Stimulated activated memory B cell treated with anti-CD40 and anti-IgM and Interleukin-4, amounts not matched to agents 10 μg/mL and 1 μg/mL and 100 μg/mL, for 72 hours (primary cell): Measurements from ENCODE around the gene TMEFF2.
A peak's percentile ranks its signal among the peaks of the same experiment; 100 is the strongest.

Experiments used
- ATAC-seq: fragments of 150-1000 bp; cut with Tn5 transposase; 2 replicates; pipeline ENCODE4 v1.10.0; 2021
- H3K27ac Mint-ChIP-seq: one replicate; pipeline ENCODE4 v1.8.0; 2022; ENCODE audit warnings: mild to moderate bottlenecking, mixed read lengths
- H3K27me3 Mint-ChIP-seq: one replicate; pipeline ENCODE4 v1.8.0; 2022; ENCODE audit warnings: mixed read lengths
- H3K36me3 Mint-ChIP-seq: one replicate; pipeline ENCODE4 v1.8.0; 2022; ENCODE audit warnings: mixed read lengths
- H3K4me1 Mint-ChIP-seq: one replicate; pipeline ENCODE4 v1.8.0; 2022; ENCODE audit warnings: mixed read lengths
- H3K4me3 Mint-ChIP-seq: one replicate; pipeline ENCODE4 v1.8.0; 2022; ENCODE audit warnings: mild to moderate bottlenecking, moderate library complexity, mixed read lengths
- H3K9me3 Mint-ChIP-seq: one replicate; pipeline ENCODE4 v1.8.0; 2022; ENCODE audit warnings: mixed read lengths

The TMEFF2 gene

GRCh38 chr2:192042126-192042525 lies 152.6 kb downstream of the TMEFF2 start:
- H3K27ac Mint-ChIP-seq = no peak overlapping the region
- no peak overlapping the region for H3K4me3 Mint-ChIP-seq
- H3K9me3 Mint-ChIP-seq = no peaks in the 10 kb centered on the region
- H3K36me3 Mint-ChIP-seq = no peaks in the 10 kb centered on the region
- no peaks in the 10 kb centered on the region for H3K4me1 Mint-ChIP-seq
- ATAC-seq = no peak
- H3K27me3 Mint-ChIP-seq = no peaks in the 10 kb centered on the region

GRCh38 chr2:192038110-192038509 lies 156.6 kb downstream of the TMEFF2 start:
- H3K27me3 Mint-ChIP-seq = no peaks in the 10 kb centered on the region
- H3K4me1 Mint-ChIP-seq = no peaks in the 10 kb centered on the region

GRCh38 chr2:192035731-192036442 lies 158.8 kb downstream of the TMEFF2 start:
- no peak overlapping the region for H3K4me3 Mint-ChIP-seq
- no peak for ATAC-seq
- no peaks in the 10 kb centered on the region for H3K27me3 Mint-ChIP-seq
- H3K9me3 Mint-ChIP-seq = no peaks in the 10 kb centered on the region
- H3K27ac Mint-ChIP-seq = no peak overlapping the region
- H3K4me1 Mint-ChIP-seq = no peaks in the 10 kb centered on the region
- H3K36me3 Mint-ChIP-seq = no peaks in the 10 kb centered on the region

More at GRCh38 chr2:192038110-192038509, 156.6 kb downstream of the TMEFF2 start:
- Mint-ChIP-seq H3K36me3 (no peaks in the 10 kb centered on the region), H3K27ac (no peak overlapping the region), H3K4me3 (no peak overlapping the region), H3K9me3 (no peaks in the 10 kb centered on the region)
- no peak for ATAC-seq

- Mint-ChIP-seq H3K4me1 (no peaks in the 10 kb centered on the region), H3K9me3 (no peaks in the 10 kb centered on the region), H3K27ac (no peak overlapping the region), H3K36me3 (no peaks in the 10 kb centered on the region), H3K4me3 (no peak overlapping the region), H3K27me3 (no peaks in the 10 kb centered on the region)
- no peak for ATAC-seq
Observed at GRCh38 chr2:192030856-192031255, 163.9 kb downstream of the TMEFF2 start.

DNA sequence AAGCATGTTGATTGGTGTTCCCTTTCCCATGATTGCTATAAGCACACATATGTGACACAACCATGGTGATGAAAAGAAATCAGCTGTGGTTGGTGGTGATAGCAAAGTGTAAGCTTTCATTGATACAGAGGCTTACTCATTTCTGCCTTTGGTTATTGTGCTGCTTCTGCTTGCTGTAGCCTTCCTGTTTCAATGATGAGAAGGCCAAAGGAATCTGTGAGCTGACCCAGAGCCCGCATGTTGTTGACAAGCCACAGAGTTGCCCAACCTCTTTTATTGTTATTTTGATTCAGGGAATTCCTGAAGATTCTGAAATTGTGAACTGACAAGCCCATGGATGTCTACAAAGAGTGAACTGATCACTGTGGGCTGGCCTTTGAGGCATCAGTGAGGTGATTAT lies 164.4 kb downstream of the TMEFF2 start:
- no peaks in the 10 kb centered on the region for H3K4me1 Mint-ChIP-seq
- H3K4me3 Mint-ChIP-seq = no peak overlapping the region
- no peak for ATAC-seq
- H3K36me3 Mint-ChIP-seq = no peaks in the 10 kb centered on the region
- no peaks in the 10 kb centered on the region for H3K9me3 Mint-ChIP-seq
- H3K27ac Mint-ChIP-seq = no peak overlapping the region
- H3K27me3 Mint-ChIP-seq = no peaks in the 10 kb centered on the region

GRCh38 chr2:192029089-192029488 lies 165.6 kb downstream of the TMEFF2 start:
- ATAC-seq = no peak
- Mint-ChIP-seq H3K27ac (no peak overlapping the region), H3K4me3 (no peak overlapping the region), H3K36me3 (no peaks in the 10 kb centered on the region), H3K27me3 (no peaks in the 10 kb centered on the region), H3K9me3 (no peaks in the 10 kb centered on the region), H3K4me1 (no peaks in the 10 kb centered on the region)

GRCh38 chr2:192026825-192027120 lies 168.0 kb downstream of the TMEFF2 start:
- ATAC-seq = no peak
- no peak overlapping the region for H3K4me3 Mint-ChIP-seq
- H3K9me3 Mint-ChIP-seq = no peaks in the 10 kb centered on the region
- no peaks in the 10 kb centered on the region for H3K36me3 Mint-ChIP-seq
- no peak overlapping the region for H3K27ac Mint-ChIP-seq
- H3K4me1 Mint-ChIP-seq = no peaks in the 10 kb centered on the region
- H3K27me3 Mint-ChIP-seq = no peaks in the 10 kb centered on the region

GRCh38 chr2:192026059-192026824 lies 168.5 kb downstream of the TMEFF2 start:
- Mint-ChIP-seq H3K9me3 (no peaks in the 10 kb centered on the region), H3K4me1 (no peaks in the 10 kb centered on the region), H3K27ac (no peak overlapping the region), H3K36me3 (no peaks in the 10 kb centered on the region), H3K27me3 (no peaks in the 10 kb centered on the region), H3K4me3 (no peak overlapping the region)
- no peak for ATAC-seq

DNA sequence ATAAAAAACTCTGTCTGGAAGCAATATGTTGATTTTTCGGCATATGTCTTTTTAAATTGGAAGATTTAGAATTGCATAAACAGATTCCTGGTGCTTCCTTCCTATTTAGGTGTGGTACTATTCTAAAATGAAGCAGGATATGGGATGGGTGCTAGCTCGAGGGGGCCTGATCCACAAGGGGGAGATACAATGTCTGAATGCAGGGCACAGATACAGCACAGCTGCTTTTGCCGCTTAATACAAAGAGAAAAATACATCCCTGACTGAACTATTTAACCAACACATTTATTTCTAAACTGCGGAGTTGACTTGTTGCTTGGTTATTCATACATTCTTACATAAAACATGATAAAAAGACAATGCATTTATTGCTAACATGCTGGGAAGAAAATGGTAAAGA lies 169.1 kb downstream of the TMEFF2 start:
- Mint-ChIP-seq H3K4me1 (no peaks in the 10 kb centered on the region), H3K36me3 (no peaks in the 10 kb centered on the region), H3K9me3 (no peaks in the 10 kb centered on the region), H3K27ac (no peak overlapping the region), H3K4me3 (no peak overlapping the region), H3K27me3 (no peaks in the 10 kb centered on the region)
- no peak for ATAC-seq

- Mint-ChIP-seq H3K36me3 (no peaks in the 10 kb centered on the region), H3K9me3 (no peaks in the 10 kb centered on the region), H3K4me1 (no peaks in the 10 kb centered on the region), H3K4me3 (no peak overlapping the region), H3K27ac (no peak overlapping the region), H3K27me3 (no peaks in the 10 kb centered on the region)
- no peak for ATAC-seq
Observed at GRCh38 chr2:192023006-192023405, 171.7 kb downstream of the TMEFF2 start.

DNA sequence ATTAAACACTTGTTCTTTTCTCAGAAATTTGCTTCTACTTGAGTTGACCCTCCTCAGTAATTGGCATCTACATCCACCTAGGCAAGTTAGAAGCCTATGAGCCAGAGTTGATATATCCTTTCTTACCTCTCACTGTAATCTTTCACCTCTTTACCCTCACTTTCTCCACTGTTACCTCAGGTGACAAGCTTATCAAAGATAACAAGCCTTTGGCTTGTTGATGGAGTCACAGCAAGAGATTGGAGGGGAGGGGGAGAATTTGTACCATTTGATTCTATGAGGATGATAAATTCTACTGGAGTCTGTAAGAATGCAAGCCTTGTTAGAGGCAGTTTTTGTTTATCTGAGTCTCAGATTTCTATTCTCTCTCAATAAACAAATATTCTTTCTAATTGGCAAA lies 176.9 kb downstream of the TMEFF2 start:
- no peak overlapping the region for H3K4me3 Mint-ChIP-seq
- no peaks in the 10 kb centered on the region for H3K27me3 Mint-ChIP-seq
- H3K9me3 Mint-ChIP-seq = no peaks in the 10 kb centered on the region
- H3K36me3 Mint-ChIP-seq = no peaks in the 10 kb centered on the region
- no peak for ATAC-seq
- no peaks in the 10 kb centered on the region for H3K4me1 Mint-ChIP-seq
- no peak overlapping the region for H3K27ac Mint-ChIP-seq

DNA sequence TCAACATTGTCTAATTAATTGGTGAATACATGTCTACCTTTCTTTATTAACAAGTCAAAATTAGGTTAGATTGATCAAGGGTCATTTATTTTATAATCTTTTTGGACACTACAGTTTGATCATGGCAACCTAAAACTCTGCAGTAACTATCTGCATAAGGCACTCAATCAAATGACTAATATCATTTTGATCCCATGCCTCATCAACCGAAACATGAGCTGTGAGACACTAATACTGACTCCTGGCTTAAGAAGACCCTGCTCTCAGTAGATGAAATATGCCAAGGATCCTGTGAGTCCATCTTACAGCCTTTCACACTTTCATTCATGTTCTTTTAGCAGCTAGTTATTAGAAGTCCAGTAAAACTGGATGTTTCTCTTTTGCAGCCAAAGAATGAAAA lies 178.5 kb downstream of the TMEFF2 start:
- Mint-ChIP-seq H3K4me1 (no peaks in the 10 kb centered on the region), H3K9me3 (no peaks in the 10 kb centered on the region), H3K36me3 (no peaks in the 10 kb centered on the region), H3K4me3 (no peak overlapping the region), H3K27ac (no peak overlapping the region), H3K27me3 (no peaks in the 10 kb centered on the region)
- ATAC-seq = no peak

DNA sequence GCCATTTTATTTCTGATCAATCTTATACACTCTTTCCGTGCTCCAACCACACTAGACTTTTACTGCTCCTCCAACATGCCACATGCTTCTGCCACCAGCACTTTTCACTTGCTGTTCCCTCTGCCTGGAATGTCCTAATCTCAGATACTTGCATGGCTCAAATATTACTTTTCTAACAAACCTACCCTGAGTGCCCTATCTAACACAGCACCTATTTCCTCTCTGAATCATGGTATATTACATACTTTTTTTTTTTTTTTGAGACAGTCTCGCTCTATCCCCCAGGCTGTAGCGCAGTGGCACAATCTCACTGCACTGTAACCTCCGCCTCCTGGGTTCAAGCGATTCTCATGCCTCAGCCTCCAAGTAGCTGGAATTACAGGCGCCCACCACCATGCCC lies 181.5 kb downstream of the TMEFF2 start:
- Mint-ChIP-seq H3K27me3 (no peaks in the 10 kb centered on the region), H3K9me3 (no peaks in the 10 kb centered on the region), H3K4me1 (no peaks in the 10 kb centered on the region), H3K36me3 (no peaks in the 10 kb centered on the region), H3K27ac (no peak overlapping the region), H3K4me3 (no peak overlapping the region)
- ATAC-seq = no peak

DNA sequence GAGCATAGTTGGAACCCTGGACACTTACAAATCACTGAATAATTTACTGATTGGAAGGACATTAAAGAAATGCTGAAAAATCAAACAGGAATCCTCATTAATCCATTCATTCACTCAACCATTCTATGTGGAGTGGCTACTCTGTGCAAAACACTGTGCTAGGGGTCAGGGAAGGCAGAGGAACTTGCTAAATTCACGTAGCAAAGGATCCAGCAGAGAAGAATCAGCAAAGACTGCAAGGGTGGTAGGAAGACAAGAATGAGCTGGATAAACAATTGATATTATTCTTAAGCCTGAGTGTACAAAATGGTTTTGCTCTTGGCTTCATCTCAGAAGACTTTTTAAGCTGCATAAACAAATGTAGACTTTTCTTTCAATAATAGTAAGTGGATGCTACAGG lies 183.5 kb downstream of the TMEFF2 start:
- Mint-ChIP-seq H3K4me1 (no peaks in the 10 kb centered on the region), H3K27me3 (no peaks in the 10 kb centered on the region), H3K4me3 (no peak overlapping the region), H3K36me3 (no peaks in the 10 kb centered on the region), H3K27ac (no peak overlapping the region), H3K9me3 (no peaks in the 10 kb centered on the region)
- no peak for ATAC-seq

DNA sequence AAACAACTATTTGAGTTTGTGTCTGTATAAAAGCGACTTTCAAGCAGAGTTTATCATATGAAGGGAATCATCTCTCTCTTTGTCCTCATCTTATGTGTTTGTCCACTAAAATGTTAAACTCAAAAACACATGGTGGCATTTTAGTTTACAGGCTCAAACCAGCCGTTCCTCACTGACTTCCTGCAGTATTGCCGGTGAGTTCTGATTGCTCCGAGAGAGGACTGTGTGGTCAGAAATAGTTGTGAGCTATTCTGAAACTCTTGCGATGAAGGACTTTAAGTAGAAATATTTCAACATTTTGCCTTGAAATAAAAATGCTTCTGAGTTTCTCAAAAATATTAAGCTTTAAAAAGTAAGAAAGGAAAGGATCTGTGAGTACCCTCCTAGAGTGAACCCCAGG lies 184.7 kb downstream of the TMEFF2 start:
- no peak overlapping the region for H3K27ac Mint-ChIP-seq
- H3K9me3 Mint-ChIP-seq = no peaks in the 10 kb centered on the region
- no peaks in the 10 kb centered on the region for H3K27me3 Mint-ChIP-seq
- ATAC-seq = no peak
- H3K36me3 Mint-ChIP-seq = no peaks in the 10 kb centered on the region
- H3K4me1 Mint-ChIP-seq = no peaks in the 10 kb centered on the region
- H3K4me3 Mint-ChIP-seq = no peak overlapping the region

DNA sequence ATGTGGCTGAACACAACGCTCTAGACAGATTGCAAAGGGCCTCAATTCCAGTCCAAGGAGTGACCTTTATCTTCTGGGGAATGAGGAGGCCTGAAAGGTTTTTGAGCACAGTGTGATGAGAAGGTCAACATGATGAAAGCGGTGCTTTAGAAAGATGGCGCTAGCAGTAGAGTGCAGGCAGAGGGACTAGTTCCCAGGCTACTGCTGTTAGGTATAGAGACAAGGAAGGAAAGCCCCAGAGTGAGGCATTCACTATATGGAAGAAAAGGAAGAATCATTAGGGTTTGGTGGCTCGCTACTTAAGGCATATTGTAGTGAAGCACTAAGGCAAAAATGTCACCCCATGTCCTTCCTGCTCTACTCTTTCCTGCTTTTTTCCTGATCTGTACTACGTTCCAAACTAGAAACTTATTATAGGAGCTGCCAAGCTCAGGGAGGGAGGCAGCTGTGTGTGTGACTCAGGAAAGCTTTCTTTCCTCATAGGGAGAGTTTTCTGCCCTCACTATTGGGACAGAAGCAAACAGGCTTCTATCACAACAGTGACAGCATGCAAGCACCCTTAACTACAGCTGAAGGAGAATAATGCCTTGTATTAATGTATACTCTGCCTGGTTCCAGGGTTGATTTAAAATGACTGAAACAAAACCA lies 187.0 kb downstream of the TMEFF2 start:
- Mint-ChIP-seq H3K4me3 (no peak overlapping the region), H3K9me3 (no peaks in the 10 kb centered on the region), H3K27ac (no peak overlapping the region), H3K27me3 (no peaks in the 10 kb centered on the region), H3K36me3 (no peaks in the 10 kb centered on the region), H3K4me1 (no peaks in the 10 kb centered on the region)
- ATAC-seq = peak; percentile 31
